NCI-H1105 treated with DMSO at 0.1 percent for 48 hours (cell line): Measurements from ENCODE around the gene MIGA1.

ENCODE experiments used
- DNase-seq: peaks from one replicate; lab custom pipeline; 2025; lab: John Stamatoyannopoulos, UW

MIGA1 gene

GRCh38 chr1:77850082-77850481 lies 70.6 kb downstream of the MIGA1 start:
- DNase-seq = no peak

GRCh38 chr1:77857552-77857951 lies 78.1 kb downstream of the MIGA1 start:
- no peak for DNase-seq

GRCh38 chr1:77858725-77859124 lies 79.3 kb downstream of the MIGA1 start:
- DNase-seq = no peak

- no peak for DNase-seq
Measured at GRCh38 chr1:77859248-77859647, 79.8 kb downstream of the MIGA1 start.

- no peak for DNase-seq
Measured at GRCh38 chr1:77866296-77866695, 86.8 kb downstream of the MIGA1 start.

GRCh38 chr1:77872645-77873044 lies 93.2 kb downstream of the MIGA1 start:
- no peak for DNase-seq

GRCh38 chr1:77873461-77873860 lies 94.0 kb downstream of the MIGA1 start:
- DNase-seq = no peak

GRCh38 chr1:77874804-77875445 lies 95.5 kb downstream of the MIGA1 start:
- DNase-seq = no peak

GRCh38 chr1:77876884-77877283 lies 97.4 kb downstream of the MIGA1 start:
- DNase-seq = no peak

- no peak for DNase-seq
Measured at GRCh38 chr1:77881061-77881460, 101.6 kb downstream of the MIGA1 start.

GRCh38 chr1:77882411-77882810 lies 103.0 kb downstream of the MIGA1 start:
- no peak for DNase-seq

GRCh38 chr1:77888081-77888780 lies 108.8 kb downstream of the MIGA1 start, which contains the start of gene NEXN:
NEXN (plus strand) TSS chr1:77888624; CDS start chr1:77916107, 27,483 bp downstream.
- peak; percentile 55 for DNase-seq

GRCh38 chr1:77888781-77889642 lies 109.6 kb downstream of the MIGA1 start:
- peak; percentile 47 for DNase-seq

- DNase-seq = no peak
Measured at GRCh38 chr1:77889671-77890070, 110.2 kb downstream of the MIGA1 start.

- DNase-seq = no peak
Measured at GRCh38 chr1:77891200-77891599, 111.8 kb downstream of the MIGA1 start.

- no peak for DNase-seq
Measured at GRCh38 chr1:77899647-77900320, 120.3 kb downstream of the MIGA1 start.

GRCh38 chr1:77900687-77901293 lies 121.3 kb downstream of the MIGA1 start:
- peak; percentile 68 for DNase-seq

- no peak for DNase-seq
Measured at GRCh38 chr1:77905603-77906002, 126.2 kb downstream of the MIGA1 start.

GRCh38 chr1:77906019-77906545 lies 126.6 kb downstream of the MIGA1 start:
- no peak for DNase-seq

- no peak for DNase-seq
Measured at GRCh38 chr1:77906624-77907023, 127.2 kb downstream of the MIGA1 start.

GRCh38 chr1:77910116-77910515 lies 130.7 kb downstream of the MIGA1 start:
- DNase-seq = no peak
